ENCODE results near the gene ERBB2.
A peak's percentile ranks its signal among the peaks of the same experiment; 100 is the strongest.

Gene ERBB2

DNA sequence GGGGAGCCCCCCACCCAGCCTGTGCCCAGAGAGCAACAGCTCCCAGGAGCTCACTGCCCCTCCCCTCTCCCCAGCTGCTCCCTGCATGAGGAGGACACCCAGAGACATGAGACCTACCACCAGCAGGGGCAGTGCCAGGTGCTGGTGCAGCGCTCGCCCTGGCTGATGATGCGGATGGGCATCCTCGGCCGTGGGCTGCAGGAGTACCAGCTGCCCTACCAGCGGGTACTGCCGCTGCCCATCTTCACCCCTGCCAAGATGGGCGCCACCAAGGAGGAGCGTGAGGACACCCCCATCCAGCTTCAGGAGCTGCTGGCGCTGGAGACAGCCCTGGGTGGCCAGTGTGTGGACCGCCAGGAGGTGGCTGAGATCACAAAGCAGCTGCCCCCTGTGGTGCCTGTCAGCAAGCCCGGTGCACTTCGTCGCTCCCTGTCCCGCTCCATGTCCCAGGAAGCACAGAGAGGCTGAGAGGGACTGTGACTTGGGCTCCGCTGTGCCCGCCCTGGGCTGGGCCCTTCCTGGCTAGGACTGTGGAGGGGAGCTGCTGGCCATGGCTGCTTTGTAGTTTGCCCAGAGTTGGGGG is 34.1 kb upstream of the ERBB2 start:
- CTCF ChIA-PET = interaction anchor here (0.6 to 22.5 kb wide), 9 partner anchors 12 to 40 kb away, joined by 3 to 445 read pairs (median 4); partner anchors contain the start of gene PPP1R1B
- peaks cover 0 to 26% (median 7%) of the 10 kb centered on the region in 5 experiments for H3K27me3 ChIP-seq (replicated peaks in 2 of 5; ENCODE audit: control insufficient read depth in 4 of 5, insufficient read depth in 5 of 5, low read length in 4 of 5)
- H3K9me3 ChIP-seq (ENCODE audit: control extremely low read depth in 1 of 5, control insufficient read depth in 4 of 5, insufficient read depth in 2 of 5, low read depth in 1 of 5, low read length in 4 of 5) = no peaks in the 10 kb centered on the region
- peak in 2 of 3 donors; percentile 52 to 62 for DNase-seq
- peaks cover 0 to 23% (median 12%) of the 10 kb centered on the region in 4 experiments for H3K36me3 ChIP-seq (ENCODE audit: control insufficient read depth in 4 of 4, insufficient read depth in 4 of 4, low read length in 3 of 4)
- H3K27ac ChIP-seq (ENCODE audit: insufficient read depth in 1 of 2, low read depth in 1 of 2, low read length in 2 of 2, poor library complexity in 1 of 2, severe bottlenecking in 2 of 2) = no peak overlapping the region
- POLR2A ChIA-PET = interaction anchor here (0.7 kb wide), 1 partner anchor 15 kb away, joined by 3 read pairs; no protein-coding TSS in a partner anchor
- WGBS (ENCODE audit: insufficient coverage) = 90% methylated on average over 17 of the region's 17 CpGs
- H3K4me3 ChIP-seq (ENCODE audit: control insufficient read depth in 1 of 7, extremely low read depth in 1 of 7, insufficient read depth in 4 of 7, low read depth in 2 of 7, low read length in 6 of 7) = no peak overlapping the region
- peaks cover 0 to 70% (median 41%) of the 10 kb centered on the region in 4 experiments for H3K4me1 ChIP-seq (ENCODE audit: control extremely low read depth in 1 of 4, control insufficient read depth in 4 of 4, insufficient read depth in 4 of 4, low read length in 3 of 4)

DNA sequence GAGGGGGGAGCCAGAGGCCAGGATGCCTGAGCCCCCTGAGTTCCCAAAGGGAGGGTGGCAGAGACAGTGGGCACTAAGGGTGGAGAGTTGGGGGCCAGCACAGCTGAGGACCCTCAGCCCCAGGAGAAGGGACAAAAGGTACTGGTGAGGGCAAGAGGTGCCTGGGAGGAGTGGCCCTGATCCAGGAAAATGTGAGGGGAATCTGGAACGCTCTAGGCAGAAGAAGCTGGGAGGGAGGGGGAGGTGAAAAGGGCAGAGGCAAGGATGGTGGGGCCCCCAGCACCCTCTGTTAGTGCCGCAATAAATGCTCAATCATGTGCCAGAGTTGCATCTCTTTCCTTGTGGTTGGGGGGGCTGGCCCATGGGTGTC is 33.6 kb upstream of the ERBB2 start:
- no peak for DNase-seq
- peaks cover 0 to 26% (median 7%) of the 10 kb centered on the region in 5 experiments for H3K27me3 ChIP-seq (replicated peaks in 2 of 5; ENCODE audit: control insufficient read depth in 4 of 5, insufficient read depth in 5 of 5, low read length in 4 of 5)
- CTCF ChIA-PET = interaction anchor here (0.6 to 22.5 kb wide), 8 partner anchors 11 to 64 kb away, joined by 3 to 445 read pairs (median 6); partner anchors contain the start of genes MIEN1 and PPP1R1B
- H3K36me3 ChIP-seq (ENCODE audit: control insufficient read depth in 4 of 4, insufficient read depth in 4 of 4, low read length in 3 of 4) = peaks cover 0 to 19% (median 9%) of the 10 kb centered on the region in 4 experiments
- H3K27ac ChIP-seq (ENCODE audit: insufficient read depth in 1 of 2, low read depth in 1 of 2, low read length in 2 of 2, poor library complexity in 1 of 2, severe bottlenecking in 2 of 2) = no peak overlapping the region
- POLR2A ChIA-PET = interaction anchor here (0.7 kb wide), 1 partner anchor 15 kb away, joined by 3 read pairs; no protein-coding TSS in a partner anchor
- H3K9me3 ChIP-seq (ENCODE audit: control extremely low read depth in 1 of 5, control insufficient read depth in 4 of 5, insufficient read depth in 2 of 5, low read depth in 1 of 5, low read length in 4 of 5) = no peaks in the 10 kb centered on the region
- peaks cover 0 to 66% (median 38%) of the 10 kb centered on the region in 4 experiments for H3K4me1 ChIP-seq (ENCODE audit: control extremely low read depth in 1 of 4, control insufficient read depth in 4 of 4, insufficient read depth in 4 of 4, low read length in 3 of 4)
- H3K4me3 ChIP-seq (ENCODE audit: control insufficient read depth in 1 of 7, extremely low read depth in 1 of 7, insufficient read depth in 4 of 7, low read depth in 2 of 7, low read length in 6 of 7) = no peak overlapping the region
- 92% methylated on average over 2 of the region's 2 CpGs for WGBS (ENCODE audit: insufficient coverage)

GRCh38 chr17:39666601-39667261 is 33.1 kb upstream of the ERBB2 start:
- H3K27ac ChIP-seq (ENCODE audit: insufficient read depth in 1 of 2, low read depth in 1 of 2, low read length in 2 of 2, poor library complexity in 1 of 2, severe bottlenecking in 2 of 2) = peak overlapping the region in 1 of 2 experiments; percentile 43
- H3K4me3 ChIP-seq (ENCODE audit: control insufficient read depth in 1 of 7, extremely low read depth in 1 of 7, insufficient read depth in 4 of 7, low read depth in 2 of 7, low read length in 6 of 7) = no peak overlapping the region
- ChIA-PET POLR2A (no interaction called here), CTCF (interaction anchor here (0.6 to 22.5 kb wide), 8 partner anchors 11 to 63 kb away, joined by 3 to 445 read pairs (median 6); partner anchors contain the start of genes MIEN1 and PPP1R1B)
- WGBS (ENCODE audit: insufficient coverage) = 81% methylated on average over 9 of the region's 11 CpGs
- H3K4me1 ChIP-seq (ENCODE audit: control extremely low read depth in 1 of 4, control insufficient read depth in 4 of 4, insufficient read depth in 4 of 4, low read length in 3 of 4) = peaks cover 0 to 66% (median 36%) of the 10 kb centered on the region in 4 experiments
- DNase-seq = peak in 1 of 3 donors; percentile 22
- H3K36me3 ChIP-seq (ENCODE audit: control insufficient read depth in 4 of 4, insufficient read depth in 4 of 4, low read length in 3 of 4) = peaks cover 0 to 13% (median 6%) of the 10 kb centered on the region in 4 experiments
- H3K9me3 ChIP-seq (ENCODE audit: control extremely low read depth in 1 of 5, control insufficient read depth in 4 of 5, insufficient read depth in 2 of 5, low read depth in 1 of 5, low read length in 4 of 5) = no peaks in the 10 kb centered on the region
- H3K27me3 ChIP-seq (replicated peaks in 2 of 5; ENCODE audit: control insufficient read depth in 4 of 5, insufficient read depth in 5 of 5, low read length in 4 of 5) = peaks cover 0 to 30% (median 11%) of the 10 kb centered on the region in 5 experiments

- WGBS (ENCODE audit: insufficient coverage) = 5% methylated on average over 33 of the region's 49 CpGs
- H3K36me3 ChIP-seq (ENCODE audit: control insufficient read depth in 4 of 4, insufficient read depth in 4 of 4, low read length in 3 of 4) = peaks cover 0 to 7% (median 3%) of the 10 kb centered on the region in 4 experiments
- CTCF ChIA-PET = interaction anchor here (2.4 to 22.5 kb wide), 4 partner anchors 10 to 42 kb away, joined by 23 to 445 read pairs (median 91); partner anchors contain the start of gene PPP1R1B
- H3K27me3 ChIP-seq (replicated peaks in 2 of 5; ENCODE audit: control insufficient read depth in 4 of 5, insufficient read depth in 5 of 5, low read length in 4 of 5) = peaks cover 0 to 31% (median 11%) of the 10 kb centered on the region in 5 experiments
- H3K4me1 ChIP-seq (ENCODE audit: control extremely low read depth in 1 of 4, control insufficient read depth in 4 of 4, insufficient read depth in 4 of 4, low read length in 3 of 4) = peaks cover 0 to 66% (median 36%) of the 10 kb centered on the region in 4 experiments
- POLR2A ChIA-PET = no interaction called here
- H3K27ac ChIP-seq (ENCODE audit: insufficient read depth in 1 of 2, low read depth in 1 of 2, low read length in 2 of 2, poor library complexity in 1 of 2, severe bottlenecking in 2 of 2) = peak overlapping the region in 1 of 2 experiments; percentile 43
- H3K9me3 ChIP-seq (ENCODE audit: control extremely low read depth in 1 of 5, control insufficient read depth in 4 of 5, insufficient read depth in 2 of 5, low read depth in 1 of 5, low read length in 4 of 5) = no peaks in the 10 kb centered on the region
- peak in 1 of 3 donors; percentile 52 for DNase-seq
- H3K4me3 ChIP-seq (ENCODE audit: control insufficient read depth in 1 of 7, extremely low read depth in 1 of 7, insufficient read depth in 4 of 7, low read depth in 2 of 7, low read length in 6 of 7) = peak overlapping the region in 4 of 7 experiments; percentile 17 to 63 (median 41)
Observed at GRCh38 chr17:39667262-39667944, 32.5 kb upstream of the ERBB2 start.

DNA sequence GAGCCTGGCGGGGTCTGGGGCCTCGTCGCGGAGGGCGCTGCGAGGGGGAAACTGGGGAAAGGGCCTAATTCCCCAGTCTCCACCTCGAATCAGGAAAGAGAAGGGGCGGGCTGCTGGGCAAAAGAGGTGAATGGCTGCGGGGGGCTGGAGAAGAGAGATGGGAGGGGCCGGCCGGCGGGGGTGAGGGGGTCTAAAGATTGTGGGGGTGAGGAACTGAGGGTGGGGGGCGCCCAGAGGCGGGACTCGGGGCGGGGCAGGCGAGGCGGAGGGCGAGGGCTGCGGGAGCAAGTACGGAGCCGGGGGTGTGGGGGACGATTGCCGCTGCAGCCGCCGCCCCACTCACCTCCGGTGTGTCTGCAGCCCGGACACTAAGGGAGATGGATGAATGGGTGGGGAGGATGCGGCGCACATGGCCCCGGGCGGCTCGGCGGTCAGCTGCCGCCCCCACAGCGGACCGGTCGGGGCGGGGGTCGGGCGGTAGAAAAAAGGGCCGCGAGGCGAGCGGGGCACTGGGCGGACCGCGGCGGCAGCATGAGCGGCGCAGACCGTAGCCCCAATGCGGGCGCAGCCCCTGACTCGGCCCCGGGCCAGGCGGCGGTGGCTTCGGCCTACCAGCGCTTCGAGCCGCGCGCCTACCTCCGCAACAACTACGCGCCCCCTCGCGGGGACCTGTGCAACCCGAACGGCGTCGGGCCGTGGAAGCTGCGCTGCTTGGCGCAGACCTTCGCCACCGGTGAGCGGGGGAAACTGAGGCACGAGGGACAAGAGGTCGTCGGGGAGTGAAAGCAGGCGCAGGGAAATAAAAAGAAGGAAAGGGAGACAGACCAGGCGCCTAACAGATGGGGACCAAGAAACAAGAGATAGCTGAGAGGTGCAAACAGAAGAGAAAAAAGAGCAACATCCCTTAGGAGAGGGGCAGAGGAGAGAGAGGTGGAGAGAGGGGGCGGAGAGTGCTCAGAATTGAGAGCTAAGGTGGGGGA is 31.6 kb upstream of the ERBB2 start, which contains the start of gene PNMT:
Gene PNMT (plus strand): TSS at position 509 of the 980 bp plus-strand sequence. CDS start 23 bp downstream, at position 532.
- H3K36me3 ChIP-seq (ENCODE audit: control insufficient read depth in 4 of 4, insufficient read depth in 4 of 4, low read length in 3 of 4) = no peaks in the 10 kb centered on the region
- H3K4me1 ChIP-seq (ENCODE audit: control extremely low read depth in 1 of 4, control insufficient read depth in 4 of 4, insufficient read depth in 4 of 4, low read length in 3 of 4) = peaks cover 0 to 57% (median 32%) of the 10 kb centered on the region in 4 experiments
- peak within 1 kb of the TSS in 5 of 7 experiments; percentile 17 to 63 (median 41) for H3K4me3 ChIP-seq (ENCODE audit: control insufficient read depth in 1 of 7, extremely low read depth in 1 of 7, insufficient read depth in 4 of 7, low read depth in 2 of 7, low read length in 6 of 7)
- ChIA-PET POLR2A (interaction anchor here (1.0 kb wide), 1 partner anchor 11 kb away, joined by 3 read pairs; no protein-coding TSS in a partner anchor), CTCF (interaction anchor here (1.0 to 22.5 kb wide), 9 partner anchors 7 to 62 kb away, joined by 4 to 445 read pairs (median 20); partner anchors contain the start of genes MIEN1, PPP1R1B and STARD3)
- peak; percentile 68 to 80 (median 75) for DNase-seq
- peak within 1 kb of the TSS in 1 of 2 experiments; percentile 43 for H3K27ac ChIP-seq (ENCODE audit: insufficient read depth in 1 of 2, low read depth in 1 of 2, low read length in 2 of 2, poor library complexity in 1 of 2, severe bottlenecking in 2 of 2)
- 2% methylated on average over 67 of the region's 85 CpGs for WGBS (ENCODE audit: insufficient coverage)
- H3K9me3 ChIP-seq (ENCODE audit: control extremely low read depth in 1 of 5, control insufficient read depth in 4 of 5, insufficient read depth in 2 of 5, low read depth in 1 of 5, low read length in 4 of 5) = no peaks in the 10 kb centered on the region
- peaks cover 0 to 31% (median 11%) of the 10 kb centered on the region in 5 experiments for H3K27me3 ChIP-seq (replicated peaks in 2 of 5; ENCODE audit: control insufficient read depth in 4 of 5, insufficient read depth in 5 of 5, low read length in 4 of 5)

Measured in common myeloid progenitor, CD34-positive (primary cell).